GM04504 (cell line): Measurements from ENCODE around the gene SLC8A1.
A peak's percentile ranks its signal among the peaks of the same experiment; 100 is the strongest.

ENCODE experiments used
- DNase-seq: peaks from one replicate; pipeline ENCODE4 v3.0.0-alpha.2; 2012; ENCODE audit warnings: low read depth

SLC8A1 gene

GRCh38 chr2:40451918-40452605, at the start of gene SLC8A1:
Gene SLC8A1 (minus strand): TSS chr2:40452090.
- no peak for DNase-seq

- DNase-seq = no peak
Observed at GRCh38 chr2:40499437-40499836, 47.5 kb upstream of the SLC8A1 start.

GRCh38 chr2:40497251-40497859, 45.5 kb upstream of the SLC8A1 start:
- DNase-seq = no peak

GRCh38 chr2:40489678-40489960, 37.7 kb upstream of the SLC8A1 start:
- DNase-seq = no peak

- no peak for DNase-seq
Observed at GRCh38 chr2:40488927-40489677, 37.2 kb upstream of the SLC8A1 start.

- peak; percentile 24 for DNase-seq
Observed at GRCh38 chr2:40488101-40488601, 36.3 kb upstream of the SLC8A1 start.

GRCh38 chr2:40487602-40488001, 35.7 kb upstream of the SLC8A1 start:
- no peak for DNase-seq

GRCh38 chr2:40485854-40486253, 34.0 kb upstream of the SLC8A1 start:
- DNase-seq = no peak

GRCh38 chr2:40485318-40485717, 33.4 kb upstream of the SLC8A1 start:
- DNase-seq = no peak

- no peak for DNase-seq
Observed at GRCh38 chr2:40483549-40484243, 31.8 kb upstream of the SLC8A1 start.

- DNase-seq = no peak
Observed at GRCh38 chr2:40480596-40480995, 28.7 kb upstream of the SLC8A1 start.

GRCh38 chr2:40480073-40480472, 28.2 kb upstream of the SLC8A1 start:
- no peak for DNase-seq

GRCh38 chr2:40477361-40477760, 25.5 kb upstream of the SLC8A1 start:
- DNase-seq = no peak

GRCh38 chr2:40476436-40476835, 24.5 kb upstream of the SLC8A1 start:
- no peak for DNase-seq

- no peak for DNase-seq
Observed at GRCh38 chr2:40474306-40474705, 22.4 kb upstream of the SLC8A1 start.

- DNase-seq = no peak
Observed at GRCh38 chr2:40471866-40472265, 20.0 kb upstream of the SLC8A1 start.

- DNase-seq = no peak
Observed at GRCh38 chr2:40470822-40471813, 19.2 kb upstream of the SLC8A1 start.

- DNase-seq = no peak
Observed at GRCh38 chr2:40466935-40467572, 15.2 kb upstream of the SLC8A1 start.

GRCh38 chr2:40466332-40466906, 14.5 kb upstream of the SLC8A1 start:
- no peak for DNase-seq

- no peak for DNase-seq
Observed at GRCh38 chr2:40463112-40463511, 11.2 kb upstream of the SLC8A1 start.
